GM21526 (cell line): ENCODE results near the gene CD48.

ENCODE experiments used
- ATAC-seq: cut with Tn5 transposase; IDR thresholded peaks from one replicate; pipeline ENCODE4 v1.9.1; 2021; ENCODE audit warnings: moderate library complexity; ENCODE audit not compliant: unreplicated experiment, low FRiP score

CD48 gene

DNA sequence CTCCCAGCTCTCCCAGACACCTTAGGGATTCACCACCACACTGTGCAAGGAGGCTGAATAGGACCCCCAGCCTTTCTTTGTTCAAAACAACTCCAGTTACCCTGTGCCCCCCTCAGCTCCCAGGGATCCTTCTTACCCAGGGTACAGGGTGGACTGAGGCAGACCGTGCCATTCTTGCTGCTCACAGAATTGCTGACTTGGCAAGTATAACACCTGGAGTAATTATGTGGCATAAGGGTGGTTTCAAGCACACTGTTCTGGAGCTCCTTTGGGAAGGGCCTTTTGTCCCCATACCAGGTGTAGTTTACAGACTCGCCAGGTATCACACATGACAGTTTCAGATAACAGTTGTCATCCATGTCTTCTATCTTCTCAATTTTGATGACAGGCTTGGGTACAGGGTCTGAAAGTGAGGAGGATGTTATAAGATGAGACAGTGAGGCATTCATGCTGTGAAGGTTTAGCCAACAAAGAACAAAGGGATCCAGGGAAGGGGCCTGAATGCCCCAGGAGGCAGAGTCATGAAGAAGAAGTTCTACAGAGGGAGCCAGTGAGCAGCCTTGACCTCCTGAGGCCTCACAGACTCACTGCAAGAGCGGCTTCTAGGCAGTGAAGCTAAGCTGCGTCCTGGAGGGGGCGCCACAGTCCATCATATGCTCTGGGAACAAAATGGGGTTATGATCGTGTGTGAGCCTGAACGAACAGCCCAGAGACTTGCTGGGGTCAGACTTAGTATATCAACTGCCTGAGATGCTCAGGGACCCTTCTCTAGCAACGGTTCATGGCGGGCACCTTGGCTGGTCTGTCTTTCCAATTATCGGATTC is 30.3 kb downstream of the CD48 start:
- peak; percentile 44 for ATAC-seq

DNA sequence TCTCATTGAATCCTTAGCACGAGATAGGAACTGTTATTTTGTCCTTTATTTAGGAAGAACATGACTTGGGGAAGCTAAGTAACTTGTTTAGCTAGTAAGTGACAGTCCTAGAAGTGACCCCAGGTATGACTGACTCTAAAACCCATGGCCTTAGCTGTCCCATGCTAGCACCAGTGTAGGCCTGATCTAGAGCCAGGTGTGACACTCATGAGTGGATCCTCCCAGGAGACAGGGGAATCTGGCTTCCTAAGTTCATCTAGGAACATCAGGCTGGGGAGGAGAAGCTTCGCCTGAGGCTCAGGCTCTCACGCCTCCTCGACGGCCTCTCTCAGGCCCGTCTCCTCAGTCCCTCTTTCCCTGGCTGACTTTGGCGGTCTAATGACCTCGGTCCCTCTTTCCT is 31.2 kb downstream of the CD48 start:
- no peak for ATAC-seq

DNA sequence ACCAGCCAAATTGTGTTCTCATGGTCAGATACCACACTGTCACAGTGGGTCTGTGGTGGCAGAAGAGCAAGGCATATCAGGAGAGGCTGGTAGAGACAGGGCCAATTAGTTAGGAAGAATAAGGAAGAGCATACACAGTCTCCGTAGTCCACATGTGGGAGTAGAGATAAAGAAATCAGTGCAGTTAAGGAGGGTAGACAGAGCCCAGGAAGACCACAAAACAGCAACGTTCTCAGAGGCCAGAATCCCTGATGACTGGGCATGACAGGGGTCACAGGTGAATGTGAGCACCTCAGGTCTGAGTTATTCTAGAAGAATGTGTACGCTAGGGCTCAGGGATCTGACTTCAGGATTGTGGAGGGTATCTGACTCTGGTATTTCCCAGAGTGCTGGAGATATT is 31.7 kb downstream of the CD48 start:
- ATAC-seq = no peak

GRCh38 chr1:160676869-160677597 is 34.6 kb downstream of the CD48 start:
- ATAC-seq = no peak

- ATAC-seq = peak; percentile 45
Observed at GRCh38 chr1:160675641-160676410, 35.8 kb downstream of the CD48 start.

- no peak for ATAC-seq
Observed at GRCh38 chr1:160674415-160674814, 37.2 kb downstream of the CD48 start.

- ATAC-seq = no peak
Observed at GRCh38 chr1:160672789-160673695, 38.6 kb downstream of the CD48 start.

DNA sequence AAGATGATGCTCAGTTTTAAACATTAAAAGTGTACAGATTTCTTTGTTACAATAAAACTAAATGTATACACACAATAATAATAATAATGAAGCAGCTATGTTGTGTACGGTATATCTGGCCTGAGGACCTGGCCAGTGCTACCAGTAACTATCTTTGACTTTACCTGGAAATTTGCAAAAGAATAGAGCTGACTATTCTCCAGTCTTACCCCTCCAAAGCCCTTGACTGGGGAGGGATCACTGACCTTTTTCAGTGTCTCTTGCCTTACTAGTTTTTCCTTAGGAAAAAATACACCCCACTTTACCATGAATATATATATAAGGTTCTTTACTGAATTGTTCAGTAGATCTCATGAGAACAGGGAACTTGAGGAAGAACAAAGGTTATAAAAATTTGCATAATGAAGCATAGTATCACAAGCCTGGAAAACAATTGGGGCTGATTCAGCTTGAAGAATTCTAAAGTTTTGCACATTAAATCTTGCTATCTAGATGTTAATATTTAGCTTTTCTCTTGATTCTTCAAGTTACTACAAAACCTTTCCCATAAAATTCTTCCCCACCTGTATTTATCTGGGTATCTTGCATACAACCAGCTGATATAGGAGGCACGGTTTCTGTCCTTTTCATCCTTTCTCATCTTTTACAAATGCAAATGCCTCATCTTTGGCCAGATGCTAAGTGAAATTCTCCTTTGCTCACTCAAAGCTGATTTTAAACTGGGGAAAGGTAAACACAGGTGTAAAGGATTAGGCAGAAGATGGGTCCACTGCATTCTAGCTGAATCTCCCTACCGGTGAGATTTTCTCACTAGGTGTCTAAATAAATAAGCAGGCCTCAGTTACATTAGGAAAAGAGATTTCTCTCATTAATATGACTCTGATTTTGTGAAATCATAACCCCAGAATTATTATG is 39.8 kb downstream of the CD48 start:
- no peak for ATAC-seq

- ATAC-seq = no peak
Observed at GRCh38 chr1:160670701-160671100, 40.9 kb downstream of the CD48 start.

DNA sequence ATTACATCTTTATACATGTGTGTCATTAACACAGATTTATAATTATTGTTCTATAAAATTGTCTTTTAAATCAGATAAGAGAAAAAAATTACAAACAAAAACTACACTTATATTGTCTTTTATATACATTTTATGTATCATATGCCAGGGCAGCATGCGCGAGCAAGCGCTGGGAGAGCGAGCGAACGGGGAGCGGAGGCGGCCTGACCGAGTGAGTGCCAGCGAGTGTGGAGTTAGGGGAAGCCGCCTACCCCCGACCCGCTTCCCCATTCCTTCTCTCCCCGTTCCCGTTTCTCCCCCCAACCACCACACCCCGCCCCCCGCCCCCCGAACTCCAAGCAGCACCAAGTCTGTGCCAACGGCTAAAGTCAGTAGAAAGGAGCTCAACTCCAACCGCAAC is 41.8 kb downstream of the CD48 start:
- ATAC-seq = no peak

GRCh38 chr1:160669276-160669675 is 42.3 kb downstream of the CD48 start:
- ATAC-seq = no peak

DNA sequence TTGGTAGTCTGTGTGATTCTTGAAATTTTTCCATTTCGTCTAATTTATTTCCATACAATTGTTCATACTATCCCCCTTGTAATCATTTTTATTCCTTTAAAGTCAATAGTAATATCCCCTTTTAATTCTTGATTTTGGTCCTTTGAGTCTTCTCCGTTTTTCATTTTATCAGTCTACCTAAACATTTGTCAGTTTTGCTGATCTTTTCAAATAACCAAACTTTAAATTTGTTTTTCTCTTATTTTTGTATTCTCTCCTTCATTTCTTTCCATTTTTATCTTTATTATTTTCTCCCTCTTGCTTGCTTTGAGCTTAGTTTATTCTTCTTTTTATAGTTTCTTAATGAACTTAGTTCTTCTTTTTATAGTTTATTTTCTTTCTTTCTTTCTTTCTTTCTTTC is 43.7 kb downstream of the CD48 start:
- no peak for ATAC-seq

GRCh38 chr1:160666079-160666442 is 45.6 kb downstream of the CD48 start:
- ATAC-seq = no peak

- no peak for ATAC-seq
Observed at GRCh38 chr1:160665330-160666078, 46.1 kb downstream of the CD48 start.

GRCh38 chr1:160664573-160665051 is 47.0 kb downstream of the CD48 start:
- peak; percentile 83 for ATAC-seq

GRCh38 chr1:160662910-160663309 is 48.7 kb downstream of the CD48 start:
- no peak for ATAC-seq

- no peak for ATAC-seq
Observed at GRCh38 chr1:160659566-160659965, 52.1 kb downstream of the CD48 start.

- no peak for ATAC-seq
Observed at GRCh38 chr1:160658814-160659193, 52.8 kb downstream of the CD48 start.
